COLO668 (cell line): ENCODE measurements around the gene PHC1.
"Not testable (repeated sequence)": the region's sequence is repeated elsewhere in the genome, so short reads cannot be mapped to it uniquely, and the experiment has no call there.

Experiments used
- DNase-seq: peaks from one replicate; lab custom pipeline; 2025; ENCODE audit not compliant: unreplicated experiment; lab: John Stamatoyannopoulos, UW

Gene PHC1

DNA sequence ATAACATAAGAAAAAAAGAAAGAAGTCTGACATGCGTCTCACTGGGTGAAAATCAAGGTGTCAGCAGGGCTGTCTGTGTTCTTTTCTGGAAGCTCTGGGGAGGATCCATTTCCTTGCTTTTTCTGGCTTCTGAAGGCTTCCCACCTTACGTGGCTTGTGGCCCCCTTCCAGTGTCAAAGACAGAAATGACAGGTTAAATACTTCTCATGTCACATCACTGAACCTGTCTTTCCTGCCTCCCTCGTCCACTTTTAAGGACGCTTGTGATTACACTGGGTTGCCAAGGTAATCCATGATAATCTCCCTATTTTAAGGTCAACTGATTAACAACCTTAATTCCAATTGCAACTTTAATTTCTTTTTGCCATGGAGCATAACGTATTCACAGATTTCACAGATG lies 4.6 kb upstream of the PHC1 start:
- DNase-seq: no peak

DNA sequence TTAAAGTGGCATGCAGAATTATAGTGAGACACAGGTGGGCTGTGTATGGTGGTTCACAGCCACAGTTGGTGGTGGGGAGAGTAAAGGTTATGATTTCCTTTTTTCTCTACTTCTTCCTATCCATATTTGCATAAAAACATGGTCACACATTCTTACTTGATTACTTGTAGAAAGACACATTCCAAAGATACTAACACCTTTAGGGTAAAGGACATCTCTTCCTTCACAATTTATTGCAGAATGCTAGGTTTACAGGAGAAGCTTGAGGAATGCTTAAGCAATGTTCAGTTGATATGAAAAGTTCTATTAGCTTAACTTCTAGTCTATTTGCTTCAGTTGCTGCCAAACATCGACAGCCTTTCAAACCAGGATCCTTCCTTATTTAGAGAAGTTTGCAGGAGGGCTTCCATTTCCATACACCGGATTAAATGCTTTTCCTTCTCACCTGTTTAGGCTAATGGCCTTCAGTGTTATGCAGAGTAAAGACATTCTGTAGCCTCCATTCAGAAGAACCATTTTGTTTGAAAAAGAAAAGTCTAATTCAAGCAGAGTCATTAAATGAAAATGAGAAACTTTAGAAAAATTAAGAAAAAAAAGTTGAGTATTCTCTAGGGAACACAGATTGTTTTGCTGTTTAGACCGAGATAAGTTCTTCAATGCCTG lies 2.6 kb upstream of the PHC1 start:
- no peak for DNase-seq

DNA sequence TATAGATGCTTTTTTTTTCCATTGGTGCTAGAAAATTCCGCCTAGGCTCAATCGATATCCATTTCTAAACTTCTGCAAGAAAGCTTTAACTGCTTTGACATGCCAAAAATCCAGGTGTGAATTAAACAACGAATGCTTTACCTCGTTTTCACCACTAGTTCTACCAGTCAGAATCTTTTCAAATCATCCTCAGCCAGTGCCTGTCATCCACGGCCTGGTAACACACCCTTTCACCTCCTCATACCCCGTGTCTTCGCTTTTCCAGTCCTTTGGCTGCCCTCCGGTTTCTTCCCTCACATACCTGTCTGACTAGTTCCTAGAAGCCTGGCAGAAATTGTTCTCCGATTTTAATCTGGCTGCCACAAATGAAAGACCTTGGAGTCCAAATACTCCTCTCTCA lies 1.4 kb upstream of the PHC1 start:
- DNase-seq: no peak

DNA sequence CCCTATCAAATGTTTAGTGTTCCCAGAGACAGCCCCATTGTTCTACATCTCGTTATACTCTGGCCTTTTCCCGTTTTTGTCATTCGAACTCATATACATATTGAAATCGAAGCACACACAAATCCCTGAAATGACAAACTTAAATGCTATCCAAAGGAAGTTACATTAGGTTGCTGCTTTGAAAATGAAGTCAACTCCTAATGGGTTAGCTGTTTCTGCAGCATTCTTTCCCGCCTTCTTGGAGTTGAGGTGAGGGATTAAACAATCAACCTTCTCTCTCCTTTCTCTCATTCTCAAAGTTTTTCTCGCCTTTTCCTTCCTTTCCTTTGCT lies 642 bp upstream of the PHC1 start:
- no peak for DNase-seq

DNA sequence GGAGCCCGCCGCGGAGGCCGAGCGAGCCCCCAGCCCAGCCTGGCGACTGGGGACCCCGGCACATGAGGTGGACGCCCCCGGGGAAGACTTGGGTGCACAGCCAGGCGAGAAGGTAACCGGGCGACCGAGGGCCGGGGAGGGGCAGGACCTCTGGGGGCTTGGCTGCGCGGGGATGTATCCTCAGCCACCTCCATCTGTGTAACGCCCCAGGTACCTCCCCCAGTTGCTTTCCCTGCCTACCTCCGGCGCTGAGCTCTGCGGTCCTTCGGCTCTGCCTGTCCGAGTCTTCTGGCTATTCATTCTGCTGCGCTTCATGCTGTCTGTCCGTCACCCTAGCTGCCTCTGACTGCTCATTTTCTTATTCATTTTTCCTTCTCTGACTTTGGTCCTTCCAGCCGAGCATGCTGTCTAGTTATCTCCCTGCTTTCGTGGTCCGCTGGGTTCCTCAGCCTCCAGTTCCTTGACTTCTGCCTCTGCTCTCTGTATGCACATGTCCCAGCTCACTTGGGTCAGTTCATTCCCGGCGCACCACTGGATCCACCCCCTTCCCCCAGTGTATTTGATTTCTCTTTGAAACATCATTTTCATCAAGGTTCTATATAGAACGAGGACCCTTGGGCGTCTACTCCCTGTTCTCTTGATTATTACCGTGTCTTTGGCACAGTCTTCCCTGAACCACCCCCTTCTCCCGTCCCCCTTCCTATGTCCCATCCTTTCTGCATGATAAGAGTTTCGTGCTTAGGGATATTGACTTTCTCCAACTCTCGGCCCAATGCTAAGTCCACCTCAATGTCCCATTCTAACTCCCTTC lies 612 bp downstream of the PHC1 start:
- DNase-seq: peak; percentile 25

DNA sequence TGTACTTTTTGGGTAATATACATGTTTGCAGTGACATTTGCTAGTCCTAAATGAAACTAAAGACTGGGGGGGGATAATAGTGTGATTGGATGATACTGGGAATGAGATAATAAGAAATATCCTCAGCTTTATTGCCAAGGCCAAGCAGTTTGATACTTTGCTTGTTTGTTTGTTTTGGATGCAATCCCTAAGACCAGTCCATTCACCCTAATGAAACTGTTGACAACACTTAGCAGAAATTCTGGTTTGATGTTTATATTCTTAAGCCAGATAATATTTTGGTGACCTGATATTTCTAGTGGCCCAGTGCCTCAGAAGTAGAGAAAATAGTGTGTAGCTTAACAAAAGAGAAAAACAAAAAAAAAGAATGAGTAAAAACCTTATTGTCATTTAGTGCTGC lies 1.8 kb downstream of the PHC1 start:
- no peak for DNase-seq

DNA sequence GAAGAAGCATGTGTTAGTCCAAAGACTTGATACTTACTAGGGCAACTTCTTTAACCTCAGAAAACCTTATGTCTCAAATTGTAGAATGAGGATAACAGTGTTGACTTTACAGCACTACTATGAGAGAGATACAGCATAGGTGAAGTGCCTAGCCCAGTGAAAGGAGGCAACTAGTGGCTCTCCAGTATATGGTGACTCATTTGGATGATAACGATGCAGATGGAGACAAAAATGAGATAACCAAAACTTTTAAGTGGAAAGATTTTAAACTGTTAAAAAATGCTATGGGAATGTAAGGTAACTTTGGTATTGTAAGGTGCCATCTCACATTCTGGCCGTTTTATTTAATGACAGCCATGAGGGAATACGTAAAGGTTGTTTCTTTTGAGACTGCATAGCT lies 2.7 kb downstream of the PHC1 start:
- DNase-seq: no peak

DNA sequence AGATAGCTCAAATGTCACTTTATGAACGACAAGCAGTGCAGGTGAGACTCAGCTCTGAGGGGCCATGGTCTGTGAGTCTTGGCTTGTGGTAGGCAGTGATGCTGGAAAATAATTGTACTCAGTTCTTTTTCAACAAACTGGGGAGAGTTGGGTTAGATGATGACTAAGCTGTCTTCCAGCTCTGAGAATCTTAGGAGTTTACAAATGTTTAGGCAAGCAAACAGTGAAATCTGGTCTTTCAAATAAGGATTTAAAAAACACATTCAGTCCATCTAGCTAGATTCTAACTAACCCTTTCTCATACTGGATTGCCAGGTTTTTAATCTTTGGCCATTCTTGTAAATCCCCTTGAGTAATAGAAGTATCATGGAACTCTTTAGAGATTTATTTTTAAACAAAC lies 3.4 kb downstream of the PHC1 start:
- DNase-seq: no peak

DNA sequence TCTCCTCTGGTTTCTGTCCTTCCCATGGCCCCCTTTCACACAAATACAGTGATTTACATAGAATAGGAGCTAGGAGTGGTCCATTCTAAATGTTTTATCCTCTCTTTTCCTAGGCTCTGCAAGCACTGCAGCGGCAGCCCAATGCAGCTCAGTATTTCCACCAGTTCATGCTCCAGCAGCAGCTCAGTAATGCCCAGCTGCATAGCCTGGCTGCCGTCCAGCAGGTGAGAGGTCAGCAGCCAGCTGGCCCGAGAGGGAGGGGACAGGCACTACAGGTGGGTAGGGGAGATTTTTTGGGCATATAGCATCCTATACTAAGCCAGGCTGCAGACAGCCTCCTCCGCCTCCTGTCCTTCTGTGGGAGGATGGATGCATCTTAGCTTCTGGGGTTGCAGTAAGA lies 5.3 kb downstream of the PHC1 start:
- DNase-seq: not testable (repeated sequence)

DNA sequence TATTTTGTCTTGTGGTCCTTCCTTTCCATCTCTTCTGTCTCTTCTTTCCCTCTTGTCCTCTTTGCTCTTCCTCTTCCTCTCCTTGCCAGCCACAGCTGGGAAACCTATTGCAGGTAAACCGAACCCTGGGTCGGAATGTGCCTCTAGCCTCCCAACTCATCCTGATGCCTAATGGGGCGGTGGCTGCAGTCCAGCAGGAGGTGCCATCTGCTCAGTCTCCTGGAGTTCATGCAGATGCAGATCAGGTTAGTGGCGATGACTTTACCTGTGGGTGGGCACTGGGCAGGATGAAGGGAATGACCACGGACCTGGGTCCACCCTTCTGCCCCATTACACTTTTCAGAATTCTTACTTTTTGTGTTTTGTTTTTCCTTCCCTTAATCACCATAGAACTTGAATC lies 8.2 kb downstream of the PHC1 start:
- no peak for DNase-seq

DNA sequence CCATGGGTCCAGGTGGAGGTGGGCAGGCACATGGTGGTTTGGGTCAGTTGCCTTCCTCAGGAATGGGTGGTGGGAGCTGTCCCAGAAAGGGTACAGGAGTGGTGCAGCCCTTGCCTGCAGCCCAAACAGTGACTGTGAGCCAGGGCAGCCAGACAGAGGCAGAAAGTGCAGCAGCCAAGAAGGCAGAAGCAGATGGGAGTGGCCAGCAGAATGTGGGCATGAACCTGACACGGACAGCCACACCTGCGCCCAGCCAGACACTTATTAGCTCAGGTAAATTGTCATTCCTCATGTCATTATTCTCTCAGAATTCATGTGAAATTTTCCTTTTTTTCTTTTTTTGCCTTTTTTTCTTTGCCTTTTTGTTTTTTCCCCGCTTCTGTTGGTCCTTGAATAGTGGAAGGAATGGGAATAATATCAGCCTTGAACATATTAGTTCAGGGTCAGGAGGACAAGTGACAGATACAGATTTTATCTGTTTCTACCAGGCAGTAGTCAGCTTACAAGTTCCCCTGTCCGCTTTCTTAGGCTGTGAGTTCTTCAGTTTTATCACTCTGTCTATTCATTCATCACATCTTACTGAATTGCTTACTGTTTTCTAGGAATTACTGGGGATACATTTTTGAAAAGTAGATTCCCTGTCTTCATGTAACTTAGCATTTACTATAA lies 16.5 kb downstream of the PHC1 start:
- DNase-seq: not testable (repeated sequence)

DNA sequence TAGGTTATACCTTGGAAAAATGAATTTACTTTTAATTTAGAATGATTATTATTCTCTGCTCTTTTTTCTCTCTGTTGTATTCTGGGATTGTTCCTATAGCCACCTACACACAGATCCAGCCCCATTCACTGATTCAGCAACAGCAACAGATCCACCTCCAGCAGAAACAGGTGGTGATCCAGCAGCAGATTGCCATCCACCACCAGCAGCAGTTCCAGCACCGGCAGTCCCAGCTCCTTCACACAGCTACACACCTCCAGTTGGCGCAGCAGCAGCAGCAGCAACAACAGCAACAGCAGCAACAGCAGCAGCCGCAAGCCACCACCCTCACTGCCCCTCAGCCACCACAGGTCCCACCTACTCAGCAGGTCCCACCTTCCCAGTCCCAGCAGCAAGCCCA lies 18.2 kb downstream of the PHC1 start:
- DNase-seq: not testable (repeated sequence)

DNA sequence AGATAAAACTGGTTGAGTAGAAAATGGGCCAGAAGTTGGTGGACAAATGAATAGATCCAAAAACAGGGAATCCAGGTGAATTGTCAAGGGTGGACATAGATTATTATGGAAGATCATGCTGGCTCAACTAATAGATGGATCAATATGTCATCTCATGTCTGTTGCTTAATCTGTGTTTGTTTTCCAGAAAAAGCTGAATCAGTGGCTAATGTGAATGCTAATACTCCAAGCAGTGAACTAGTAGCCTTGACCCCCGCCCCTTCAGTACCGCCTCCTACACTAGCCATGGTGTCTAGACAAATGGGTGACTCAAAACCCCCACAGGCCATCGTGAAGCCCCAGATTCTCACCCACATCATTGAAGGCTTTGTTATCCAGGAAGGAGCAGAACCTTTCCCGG lies 19.8 kb downstream of the PHC1 start:
- not testable (repeated sequence) for DNase-seq

DNA sequence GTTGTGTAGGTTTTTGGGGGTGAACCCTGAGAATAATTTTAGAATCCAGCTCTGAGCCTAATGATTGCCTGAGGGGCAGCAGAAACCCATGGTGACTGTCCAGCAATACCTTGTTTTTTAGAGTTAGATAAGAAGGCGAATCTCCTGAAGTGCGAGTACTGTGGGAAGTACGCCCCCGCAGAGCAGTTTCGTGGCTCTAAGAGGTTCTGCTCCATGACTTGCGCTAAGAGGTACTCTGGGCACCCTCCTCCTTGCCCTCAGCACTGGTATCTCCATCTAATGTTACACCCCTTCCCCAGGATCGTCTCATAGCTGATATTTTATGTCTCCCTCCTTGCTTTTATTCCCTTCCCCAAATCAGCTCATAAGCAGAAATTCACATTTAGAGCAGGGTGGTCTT lies 22.4 kb downstream of the PHC1 start:
- no peak for DNase-seq

DNA sequence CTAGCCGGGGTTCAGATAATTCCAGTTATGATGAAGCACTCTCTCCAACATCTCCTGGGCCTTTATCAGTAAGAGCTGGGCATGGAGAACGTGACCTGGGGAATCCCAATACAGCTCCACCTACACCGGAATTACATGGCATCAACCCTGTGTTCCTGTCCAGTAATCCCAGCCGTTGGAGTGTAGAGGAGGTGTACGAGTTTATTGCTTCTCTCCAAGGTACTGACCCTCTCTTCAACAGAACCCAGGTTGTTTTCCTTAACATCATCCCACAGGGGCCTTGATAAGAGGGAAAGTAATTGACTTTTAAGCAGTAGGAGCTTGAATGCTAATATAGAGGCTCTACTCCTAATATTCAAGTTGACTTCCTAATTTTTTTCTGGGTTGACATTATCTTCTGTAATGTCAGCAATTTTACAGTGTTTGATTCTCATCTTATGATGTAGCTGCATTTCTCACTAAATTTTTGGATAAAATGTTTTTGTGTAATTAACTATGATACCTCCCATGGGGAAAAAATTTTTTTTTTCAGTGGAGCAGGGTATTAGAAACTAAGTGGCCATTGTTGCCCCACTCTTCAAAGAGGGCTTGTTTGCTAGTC lies 23.6 kb downstream of the PHC1 start:
- DNase-seq: not testable (repeated sequence)

DNA sequence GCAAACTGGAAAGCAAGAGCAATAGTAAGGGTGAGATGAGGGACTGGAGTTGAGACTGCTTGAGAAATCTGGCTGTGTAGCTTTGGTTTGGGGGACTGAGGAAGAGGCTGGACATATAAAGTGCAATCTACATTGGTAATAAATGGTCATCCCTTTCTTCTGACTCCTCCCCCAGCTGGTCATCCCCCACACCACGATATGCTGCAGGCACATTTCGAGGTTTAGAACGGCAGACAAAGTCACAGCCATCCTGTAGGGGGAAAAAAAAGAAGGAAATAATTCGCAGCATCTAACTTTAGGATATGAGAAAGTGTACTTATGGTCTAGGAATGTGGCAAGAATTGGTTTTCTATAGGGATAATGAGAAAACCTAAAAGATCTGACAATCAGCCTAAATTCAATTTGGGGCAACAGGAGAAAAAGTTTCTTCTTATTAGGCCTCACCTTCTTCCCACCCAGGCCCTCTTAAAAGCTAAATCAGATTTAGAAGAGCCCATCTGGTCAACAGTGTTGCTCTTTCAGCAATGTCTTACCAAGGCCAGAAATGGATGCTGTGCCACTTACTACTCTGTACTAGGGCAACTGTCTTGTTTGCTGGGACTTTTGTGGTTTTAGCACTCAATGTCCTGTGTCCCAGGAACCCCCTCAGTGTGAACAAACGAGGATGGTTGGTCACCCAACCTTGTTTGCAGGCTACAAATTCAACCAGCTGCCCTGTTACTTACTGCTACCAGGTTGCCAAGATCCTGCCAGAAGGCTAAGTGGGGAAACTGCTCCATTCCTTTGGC lies 27.6 kb downstream of the PHC1 start:
- DNase-seq: no peak

DNA sequence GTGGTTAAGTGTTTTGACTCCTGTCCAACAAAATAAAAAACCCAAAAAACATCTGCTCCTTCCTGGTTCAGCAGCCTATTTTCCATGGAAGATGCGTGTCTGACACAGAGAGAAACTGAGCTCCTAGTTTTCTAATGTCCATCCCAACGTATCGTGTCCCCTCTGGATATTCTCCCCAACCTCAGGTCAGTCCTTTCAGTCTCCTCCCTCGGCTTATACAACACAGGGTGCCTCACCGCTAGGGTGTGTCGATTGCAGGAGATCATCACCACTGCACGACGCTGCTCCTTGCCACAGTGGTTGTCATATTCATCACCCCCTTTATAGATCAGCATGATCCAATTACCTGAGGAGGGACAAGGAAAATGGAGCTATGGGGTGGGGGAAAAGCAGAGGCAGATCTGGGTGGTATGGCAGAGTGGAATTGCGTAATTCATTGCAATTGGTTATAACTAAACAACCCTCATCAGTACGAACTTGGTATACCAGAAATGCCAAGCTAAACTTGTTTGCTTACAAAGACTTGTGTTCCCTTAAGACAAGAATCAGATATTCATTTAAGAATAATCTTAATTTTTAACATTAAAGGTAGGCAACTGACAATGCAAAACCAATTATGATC lies 29.4 kb downstream of the PHC1 start:
- DNase-seq: no peak

DNA sequence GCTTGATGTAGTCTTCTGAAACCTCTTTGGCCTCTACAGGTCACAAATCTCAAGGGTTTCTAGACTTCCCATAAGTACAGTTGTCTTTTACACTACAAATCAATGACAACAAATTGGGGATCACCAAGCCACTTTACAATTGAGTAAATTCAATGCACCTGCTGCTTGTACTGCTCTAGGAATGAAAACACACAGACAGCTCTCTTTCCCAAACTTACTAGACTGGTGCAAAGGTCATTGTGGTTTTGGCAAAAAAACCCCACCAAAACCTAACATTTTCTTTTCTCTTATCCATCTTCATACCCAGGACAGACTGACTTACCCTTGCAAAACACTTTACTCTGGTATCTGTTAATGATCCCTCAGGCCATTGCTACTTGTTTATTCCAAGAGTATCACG lies 32.4 kb downstream of the PHC1 start:
- DNase-seq: no peak

DNA sequence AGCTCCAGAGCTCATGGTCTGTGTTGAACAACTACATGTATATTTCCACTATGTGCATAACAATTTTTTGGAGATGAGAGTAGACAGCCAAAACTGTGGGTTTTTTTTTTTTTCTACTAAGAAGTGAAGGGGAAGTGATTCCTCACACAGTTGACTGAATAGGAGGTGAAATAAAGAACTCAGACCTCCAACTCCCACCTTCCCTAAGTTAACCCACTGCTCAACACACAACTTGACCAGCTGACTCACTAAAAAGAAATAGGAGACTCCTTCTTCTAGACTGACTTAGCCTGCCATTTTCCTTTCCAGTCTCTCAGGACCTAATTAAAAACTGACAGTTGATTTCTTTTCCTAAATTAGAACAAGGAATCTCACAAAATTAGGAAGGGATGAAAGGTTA lies 33.4 kb downstream of the PHC1 start:
- no peak for DNase-seq

DNA sequence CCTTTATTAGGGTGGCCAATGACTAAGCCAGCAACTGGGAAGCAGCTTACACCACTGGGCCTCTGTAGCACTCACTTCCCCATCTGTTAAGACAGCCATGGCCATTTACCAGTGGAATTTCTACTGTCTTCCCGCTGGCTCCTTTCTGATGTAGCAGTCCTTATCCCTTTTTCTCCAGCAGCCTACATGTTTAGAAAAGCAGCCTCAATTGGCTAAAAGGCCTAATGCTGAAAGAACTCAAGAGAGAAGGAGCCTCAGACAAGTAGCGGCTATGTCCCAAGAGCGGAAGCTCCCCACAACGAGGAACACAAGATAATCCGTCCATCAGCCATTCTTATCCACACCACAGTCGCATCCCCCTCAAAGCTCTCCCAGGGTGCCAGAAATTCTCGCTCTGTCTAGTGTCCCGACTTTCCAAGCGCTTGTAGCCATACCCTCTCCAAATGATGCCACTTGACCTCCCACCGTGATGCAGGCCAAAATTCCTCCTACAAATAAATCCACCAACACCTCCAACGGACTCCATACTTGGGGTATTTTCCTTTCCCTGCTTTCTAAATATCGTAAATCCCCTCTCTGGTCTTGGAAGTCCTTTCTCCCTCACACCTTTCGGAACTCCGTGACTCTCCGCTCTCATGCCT lies 34.5 kb downstream of the PHC1 start:
- DNase-seq: peak; percentile 9
